ENCODE measurements around the gene SETD1A. TPM values are rescaled to one million over a fixed set of nuclear protein-coding genes. Genes with fewer than 3 reads are reported as not detected.

SETD1A gene
- total and polyA plus RNA-seq, 9 of the 15 experiments (the other 6 are each of a cell fraction or from before 2014, with no cell fraction given), result 0.08 to 36.0 (median 4.2) TPM

DNA sequence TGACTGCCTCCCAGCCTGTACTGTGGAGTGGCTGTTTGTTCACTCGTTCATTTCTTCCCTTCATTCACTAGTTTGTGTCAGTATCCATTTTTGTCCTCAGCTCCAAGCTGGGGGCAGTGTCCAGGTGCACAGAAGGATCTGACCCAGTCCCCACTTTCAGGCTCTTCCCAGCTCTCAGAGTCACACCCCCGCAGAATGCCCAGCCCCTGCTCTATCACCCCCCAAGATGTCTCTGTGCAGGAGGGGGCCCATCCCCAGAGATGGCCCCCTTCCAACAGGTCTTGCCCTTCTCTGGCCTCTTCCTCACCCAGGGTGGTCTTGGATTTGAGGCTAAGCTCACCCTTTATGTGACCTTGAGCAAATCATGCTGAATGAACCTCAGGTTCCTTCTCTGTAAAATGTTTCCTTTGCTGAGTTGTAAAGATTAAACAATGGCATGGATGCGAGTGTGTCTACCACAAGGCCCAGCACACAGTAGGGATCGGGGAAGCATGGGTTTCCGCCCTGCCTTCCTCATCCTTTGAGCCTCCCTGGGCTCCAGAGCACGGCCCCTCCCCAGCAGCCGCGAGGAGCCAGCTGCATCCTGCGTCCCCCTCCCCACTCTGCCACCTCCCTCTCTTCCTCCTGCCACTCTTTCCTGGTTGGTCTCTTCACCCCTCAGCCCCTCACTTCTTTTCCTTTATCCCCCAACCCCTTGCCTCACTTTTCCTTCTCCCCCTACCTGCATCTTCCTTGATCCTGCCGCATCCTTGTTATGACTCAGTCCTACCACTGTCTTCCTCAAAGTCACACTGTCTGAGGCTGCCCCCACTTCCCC lies 31.4 kb upstream of the SETD1A start:
- Histone ChIP-seq H3K9me3 (replicated peaks; ENCODE audit: control insufficient read depth, insufficient read depth, low read depth, low read length) (no peaks in the 10 kb centered on the region), H3K9me1 (ENCODE audit: control insufficient read depth, insufficient read depth, low read length) (peaks cover 3% of the 10 kb centered on the region), H3K27ac (ENCODE audit: extremely low read depth, low read depth, low read length) (peak overlapping the region; percentile 16; the same call in 2 of the 3 replicates), H3K4me2 (ENCODE audit: insufficient read depth, low read length) (no peak overlapping the region), H4K20me1 (replicated peaks; ENCODE audit: control insufficient read depth, insufficient read depth, low read length) (peaks cover 3% of the 10 kb centered on the region; the same call in 1 of the 2 replicates), H3K79me2 (ENCODE audit: control insufficient read depth, insufficient read depth, low read length) (peaks cover 17% of the 10 kb centered on the region), H3K4me3 (no peak overlapping the region), H3K36me3 (ENCODE audit: control insufficient read depth, insufficient read depth, low read length) (peaks cover 49% of the 10 kb centered on the region; the same call in 2 of the 3 replicates), H3K27me3 (ENCODE audit: control insufficient read depth in 2 of 2, insufficient read depth in 2 of 2, low read length in 2 of 2) (no peaks in the 10 kb centered on the region; a peak in 1 of 5 replicates), H3K4me1 (replicated peaks in 1 of 2; ENCODE audit: control insufficient read depth in 2 of 2, insufficient read depth in 2 of 2, low read length in 2 of 2) (peaks cover 3 to 57% of the 10 kb centered on the region in 2 experiments; a peak in 4 of 5 replicates), H3K9ac (ENCODE audit: insufficient read depth in 1 of 2, low read depth in 2 of 2, low read length in 2 of 2) (peak overlapping the region in 1 of 2 experiments; percentile 30; a peak in 1 of 4 replicates), H2AFZ (ENCODE audit: low read depth, low read length) (no peak overlapping the region)
- TF ChIP-seq ZKSCAN1 (IDR thresholded peaks at IDR 0.05; ENCODE audit: low read depth, low read length), result peak; percentile 89
- TF ChIP-seq ZNF23 (CRISPR knock-in tag; IDR thresholded peaks at IDR 0.05), result no peak
- ChIA-PET CTCF (ENCODE audit: low intra/inter-chr PET ratio) (no interaction called here), POLR2A (interaction anchor here (1.2 to 1.3 kb wide), 2 partner anchors 27 to 82 kb away, joined by 3 read pairs; no protein-coding TSS in a partner anchor)
- intact Hi-C loops (cut with micrococcal nuclease), result no loop called here
- FAIRE-seq, result no peak
- no peak for DNase-seq (ENCODE audit: extremely low read depth in 1 of 4, low spot score in 3 of 4)
- BruUV-seq (replicated peaks), result no TSS peak
- ATAC-seq, result no peak
- in situ Hi-C loops (cut with MboI), result no loop called here
- WGBS (ENCODE audit: insufficient coverage, low coverage, missing lambda C conversion rate), result 76% methylated on average over 9 of the region's 10 CpGs
